Activated T-cell treated with anti-CD3 and anti-CD28 coated beads, Interleukin-2, amount 50 U/mL, for 72 hours (primary cell): Measurements from ENCODE around the gene CLASP2. TPM values are rescaled to one million over a fixed set of nuclear protein-coding genes. Genes with fewer than 3 reads are reported as not detected.
"Not testable (repeated sequence)": the region's sequence is repeated elsewhere in the genome, so short reads cannot be mapped to it uniquely, and the experiment has no call there.

Experiments used
- ATAC-seq, 2 donors: fragments of 150-1000 bp; cut with Tn5 transposase; replicated peaks in 1 of 2; 2 replicates each; pipeline ENCODE4 v1.10.0; 2021; ENCODE audit warnings: moderate library complexity in 2 of 2, mild to moderate bottlenecking in 1 of 2
- DNase-seq, 2 donors: peaks; one replicate each; pipeline ENCODE4 v3.0.0; 2021 to 2022; ENCODE audit warnings: mixed read lengths in 1 of 2
- H3K27ac Mint-ChIP-seq: one replicate; pipeline ENCODE4 v1.8.0; 2022; ENCODE audit warnings: mild to moderate bottlenecking, moderate library complexity, mixed read lengths
- H3K27me3 Mint-ChIP-seq: one replicate; pipeline ENCODE4 v1.8.0; 2022; ENCODE audit warnings: low read depth, mixed read lengths
- H3K36me3 Mint-ChIP-seq, 2 donors: one replicate each; pipeline ENCODE4 v1.8.0; 2022; ENCODE audit warnings: mixed read lengths in 2 of 2, mild to moderate bottlenecking in 1 of 2; ENCODE audit not compliant: insufficient read depth in 2 of 2
- H3K4me1 Mint-ChIP-seq: one replicate; pipeline ENCODE4 v1.8.0; 2022; ENCODE audit warnings: low read depth, mixed read lengths
- H3K4me3 Mint-ChIP-seq, 2 donors: one replicate each; pipeline ENCODE4 v1.8.0; 2022; ENCODE audit warnings: mild to moderate bottlenecking in 2 of 2, mixed read lengths in 2 of 2, moderate library complexity in 2 of 2
- H3K9me3 Mint-ChIP-seq, 2 donors: one replicate each; pipeline ENCODE4 v1.8.0; 2022; ENCODE audit warnings: mixed read lengths in 2 of 2
- total RNA-seq, 2 donors: library from RNA; stranded (reverse); gene quantifications; one replicate each; pipeline ENCODE4 v1.2.3, GENCODE V29; 2022

Gene CLASP2
- total RNA-seq, 2 donors from 2014 or later, result 58.5 to 68.5 TPM

- H3K4me3 Mint-ChIP-seq, result no peak overlapping the region
- no peaks in the 10 kb centered on the region for H3K4me1 Mint-ChIP-seq
- no peak for ATAC-seq
- H3K27ac Mint-ChIP-seq, result no peak overlapping the region
- DNase-seq, result no peak
- H3K9me3 Mint-ChIP-seq, result peaks cover 4 to 8% of the 10 kb centered on the region in 2 donors
- H3K36me3 Mint-ChIP-seq, result peaks cover 18 to 38% of the 10 kb centered on the region in 2 donors
- H3K27me3 Mint-ChIP-seq, result no peaks in the 10 kb centered on the region
These were observed 40.0 kb downstream of the CLASP2 start for GRCh38 chr3:33678073-33678472.

DNA sequence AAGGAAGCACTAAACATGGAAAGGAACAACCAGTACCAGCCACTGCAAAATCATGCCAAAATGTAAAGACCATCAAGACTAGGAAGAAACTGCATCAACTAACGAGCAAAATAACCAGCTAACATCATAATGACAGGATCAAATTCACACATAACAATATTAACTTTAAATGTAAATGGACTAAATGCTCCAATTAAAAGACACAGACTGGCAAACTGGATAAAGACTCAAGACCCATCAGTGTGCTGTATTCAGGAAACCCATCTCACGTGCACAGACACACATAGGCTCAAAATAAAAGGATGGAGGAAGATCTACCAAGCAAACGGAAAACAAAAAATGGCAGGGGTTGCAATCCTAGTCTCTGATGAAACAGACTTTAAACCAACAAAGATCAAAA, 44.6 kb downstream of the CLASP2 start:
- ATAC-seq, H3K4me1 Mint-ChIP-seq, H3K27ac Mint-ChIP-seq, H3K4me3 Mint-ChIP-seq, DNase-seq, H3K9me3 Mint-ChIP-seq, H3K27me3 Mint-ChIP-seq: not testable (repeated sequence)
- H3K36me3 Mint-ChIP-seq, result peaks cover 11 to 22% of the 10 kb centered on the region in 2 donors

- Mint-ChIP-seq H3K27ac (no peak overlapping the region), H3K36me3 (peaks cover 4 to 11% of the 10 kb centered on the region in 2 donors), H3K27me3 (no peaks in the 10 kb centered on the region), H3K9me3 (peaks cover 1% of the 10 kb centered on the region in 2 donors), H3K4me1 (peaks cover 8% of the 10 kb centered on the region), H3K4me3 (no peak overlapping the region)
- ATAC-seq (no peak), DNase-seq (no peak)
These were observed 49.4 kb downstream of the CLASP2 start for GRCh38 chr3:33668618-33669017.

GRCh38 chr3:33665294-33665693, 52.8 kb downstream of the CLASP2 start:
- no peak overlapping the region for H3K4me3 Mint-ChIP-seq
- DNase-seq (no peak), ATAC-seq (peak; percentile 55 to 80)
- no peak overlapping the region for H3K27ac Mint-ChIP-seq
- no peaks in the 10 kb centered on the region for H3K27me3 Mint-ChIP-seq
- H3K4me1 Mint-ChIP-seq, result peaks cover 10% of the 10 kb centered on the region
- no peaks in the 10 kb centered on the region for H3K9me3 Mint-ChIP-seq
- H3K36me3 Mint-ChIP-seq, result peaks cover 0 to 3% of the 10 kb centered on the region in 2 donors

GRCh38 chr3:33664195-33664594, 53.9 kb downstream of the CLASP2 start:
- Mint-ChIP-seq H3K36me3 (peaks cover 0 to 3% of the 10 kb centered on the region in 2 donors), H3K9me3 (no peaks in the 10 kb centered on the region), H3K27ac (no peak overlapping the region), H3K27me3 (no peaks in the 10 kb centered on the region), H3K4me3 (no peak overlapping the region), H3K4me1 (peaks cover 21% of the 10 kb centered on the region)
- DNase-seq (no peak), ATAC-seq (peak in 1 of 2 donors; percentile 38)

DNA sequence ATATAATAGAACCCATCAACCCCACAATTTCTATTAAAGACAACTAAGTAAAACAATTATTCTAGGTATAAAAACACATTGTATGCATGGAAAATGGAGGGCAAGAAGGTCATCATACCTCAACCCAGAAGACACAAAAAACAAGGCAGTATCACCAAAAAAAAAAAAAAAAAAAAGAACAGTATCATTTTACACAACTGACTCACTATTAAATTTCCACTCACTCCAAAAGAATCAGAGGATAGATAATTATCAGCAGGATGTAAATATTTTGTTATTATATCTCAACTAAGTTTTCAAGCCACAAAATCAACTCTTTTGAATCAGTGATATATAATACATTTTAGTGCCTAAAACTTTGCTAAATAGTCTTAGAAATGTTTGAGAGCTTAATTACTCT, 55.0 kb downstream of the CLASP2 start:
- Mint-ChIP-seq H3K27ac (no peak overlapping the region), H3K4me3 (no peak overlapping the region), H3K4me1 (peaks cover 29% of the 10 kb centered on the region), H3K9me3 (no peaks in the 10 kb centered on the region), H3K36me3 (peaks cover 0 to 3% of the 10 kb centered on the region in 2 donors), H3K27me3 (no peaks in the 10 kb centered on the region)
- ATAC-seq (no peak), DNase-seq (no peak)

DNA sequence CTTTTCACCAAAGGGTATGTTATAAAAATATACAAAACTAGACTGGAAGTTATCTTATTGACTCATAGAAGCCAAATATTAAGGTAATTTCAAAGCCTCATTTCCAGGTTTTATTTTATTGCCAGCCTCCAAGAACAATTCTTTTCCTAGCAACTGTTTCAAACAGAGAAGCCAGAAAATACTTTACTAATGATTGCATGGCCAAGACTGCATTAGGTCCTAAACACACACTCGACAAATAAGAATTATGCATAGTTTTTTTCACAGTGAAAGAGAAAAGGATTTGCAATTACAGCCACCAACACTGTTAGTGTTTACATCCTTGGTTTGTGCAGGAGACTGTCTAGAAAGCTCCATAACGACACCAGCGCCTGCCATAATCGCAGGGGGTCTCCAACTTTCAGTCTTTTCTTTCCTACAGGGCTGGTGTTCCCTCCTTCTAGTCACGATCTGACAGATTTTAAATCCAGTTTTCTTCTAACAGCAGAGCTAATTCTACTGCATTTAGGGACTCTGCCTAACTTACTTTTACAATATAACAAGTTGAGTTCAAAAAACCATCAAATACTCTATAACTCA, 58.1 kb downstream of the CLASP2 start:
- no peaks in the 10 kb centered on the region for H3K36me3 Mint-ChIP-seq
- no peaks in the 10 kb centered on the region for H3K9me3 Mint-ChIP-seq
- H3K4me3 Mint-ChIP-seq, result peak overlapping the region; percentile 42 to 56
- H3K4me1 Mint-ChIP-seq, result peaks cover 29% of the 10 kb centered on the region
- H3K27me3 Mint-ChIP-seq, result no peaks in the 10 kb centered on the region
- ATAC-seq (no peak), DNase-seq (no peak)
- H3K27ac Mint-ChIP-seq, result no peak overlapping the region

GRCh38 chr3:33658991-33659848, 58.8 kb downstream of the CLASP2 start:
- Mint-ChIP-seq H3K27me3 (no peaks in the 10 kb centered on the region), H3K36me3 (no peaks in the 10 kb centered on the region), H3K9me3 (no peaks in the 10 kb centered on the region), H3K4me3 (peak overlapping the region; percentile 38 to 56), H3K4me1 (peaks cover 23% of the 10 kb centered on the region), H3K27ac (no peak overlapping the region)
- DNase-seq (peak; percentile 6 to 12), ATAC-seq (peak; percentile 76 to 79)

GRCh38 chr3:33658621-33658990, 59.4 kb downstream of the CLASP2 start:
- DNase-seq (no peak), ATAC-seq (peak in 1 of 2 donors; percentile 5)
- Mint-ChIP-seq H3K27me3 (no peaks in the 10 kb centered on the region), H3K27ac (no peak overlapping the region), H3K4me3 (peak overlapping the region; percentile 38 to 56), H3K36me3 (no peaks in the 10 kb centered on the region), H3K4me1 (peaks cover 22% of the 10 kb centered on the region), H3K9me3 (no peaks in the 10 kb centered on the region)

- no peaks in the 10 kb centered on the region for H3K27me3 Mint-ChIP-seq
These were observed 60.0 kb downstream of the CLASP2 start for GRCh38 chr3:33658039-33658438.

DNA sequence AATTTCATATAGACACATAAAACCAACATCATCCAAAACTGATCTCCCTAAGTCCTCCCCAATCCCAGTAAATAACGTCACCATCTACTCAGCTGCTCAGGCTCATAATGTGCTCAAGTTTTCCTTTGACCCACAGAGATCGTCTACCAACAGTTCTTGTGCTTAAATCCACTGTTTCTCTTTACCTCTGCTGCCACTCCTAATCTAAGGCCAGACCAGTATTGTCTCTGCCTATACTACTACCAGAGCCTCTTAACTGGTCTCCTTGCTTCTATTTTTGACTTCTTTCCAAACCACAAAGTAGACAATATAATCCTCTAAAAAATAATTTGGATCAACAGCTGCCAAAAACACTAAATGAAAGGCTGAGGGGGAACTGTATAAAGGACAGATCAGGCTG, 65.3 kb downstream of the CLASP2 start:
- no peak overlapping the region for H3K4me3 Mint-ChIP-seq
- no peaks in the 10 kb centered on the region for H3K9me3 Mint-ChIP-seq
- DNase-seq (no peak), ATAC-seq (no peak)
- H3K27me3 Mint-ChIP-seq, result no peaks in the 10 kb centered on the region
- H3K27ac Mint-ChIP-seq, result no peak overlapping the region
- H3K4me1 Mint-ChIP-seq, result peaks cover 12% of the 10 kb centered on the region
- H3K36me3 Mint-ChIP-seq, result no peaks in the 10 kb centered on the region

More at GRCh38 chr3:33658039-33658438, 60.0 kb downstream of the CLASP2 start:
- Mint-ChIP-seq H3K4me3 (no peak overlapping the region), H3K36me3 (no peaks in the 10 kb centered on the region), H3K27ac (no peak overlapping the region), H3K4me1 (peaks cover 22% of the 10 kb centered on the region), H3K9me3 (no peaks in the 10 kb centered on the region)
- ATAC-seq (no peak), DNase-seq (no peak)

- H3K27me3 Mint-ChIP-seq, H3K4me3 Mint-ChIP-seq, ATAC-seq, H3K36me3 Mint-ChIP-seq, H3K27ac Mint-ChIP-seq, H3K9me3 Mint-ChIP-seq, DNase-seq: not testable (repeated sequence)
- peaks cover 12% of the 10 kb centered on the region for H3K4me1 Mint-ChIP-seq
These were observed 67.0 kb downstream of the CLASP2 start for GRCh38 chr3:33651101-33651500.

DNA sequence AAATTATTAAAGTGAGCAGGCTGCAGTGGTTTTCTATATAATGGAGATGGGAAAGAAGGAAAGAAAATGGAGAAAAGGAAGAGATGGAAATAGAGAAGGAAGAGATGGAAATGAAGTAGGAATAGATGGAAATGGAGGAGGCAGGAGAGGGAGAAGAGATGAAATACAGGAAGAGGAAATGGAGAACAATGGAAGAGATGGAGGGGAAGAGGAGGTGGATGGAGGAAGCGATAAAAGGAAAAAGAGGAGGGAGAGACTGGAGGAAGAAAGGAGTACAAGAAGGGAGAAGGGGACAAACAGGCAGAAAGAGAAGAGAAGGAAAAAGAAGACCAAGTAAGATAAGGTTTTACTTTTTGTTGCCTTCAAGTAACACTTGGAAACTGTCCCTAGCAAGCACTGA, 67.6 kb downstream of the CLASP2 start:
- DNase-seq, result no peak
- no peaks in the 10 kb centered on the region for H3K9me3 Mint-ChIP-seq
- ATAC-seq, result no peak
- H3K4me1 Mint-ChIP-seq, result peaks cover 16% of the 10 kb centered on the region
- H3K36me3 Mint-ChIP-seq, result no peaks in the 10 kb centered on the region
- peak overlapping the region; percentile 3 for H3K27ac Mint-ChIP-seq
- no peaks in the 10 kb centered on the region for H3K27me3 Mint-ChIP-seq
- no peak overlapping the region for H3K4me3 Mint-ChIP-seq
